Left kidney (tissue), 2 donors: Measurements from ENCODE around the gene RPSA. TPM values are rescaled to one million over a fixed set of nuclear protein-coding genes. Genes with fewer than 3 reads are reported as not detected.
"Not testable (repeated sequence)": the region's sequence is repeated elsewhere in the genome, so short reads cannot be mapped to it uniquely, and the experiment has no call there.

Experiments
- DNase-seq: peaks from one replicate; pipeline ENCODE4 v3.0.0-alpha.2; 2013
- polyA plus RNA-seq: library from polyadenylated mRNA; unstranded; fragments of 120-200 nt; gene quantifications from one replicate; pipeline ENCODE4 v1.2.1, GENCODE V29; 2013; ENCODE audit not compliant: insufficient read length

The RPSA gene
- polyA plus RNA-seq, 1 donor = 1,388 TPM

DNA sequence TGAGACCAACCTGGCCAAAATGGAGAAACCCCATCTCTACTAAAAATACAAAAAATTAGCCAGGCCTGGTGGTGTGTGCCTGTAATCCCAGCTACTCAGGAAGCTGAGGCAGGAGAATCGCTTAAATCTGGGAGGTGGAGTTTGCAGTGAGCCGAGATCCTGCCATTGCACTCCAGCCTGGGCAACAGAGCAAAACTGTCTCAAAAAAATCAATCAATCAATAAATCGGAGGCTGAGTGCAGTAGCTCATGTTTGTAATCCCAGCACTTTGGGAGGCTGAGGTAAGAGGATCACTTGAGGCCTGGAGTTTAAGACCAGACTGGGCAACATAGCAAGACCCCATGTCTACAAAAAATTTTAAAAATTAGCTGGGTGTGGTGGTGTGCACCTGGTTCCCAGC lies 8.8 kb downstream of the RPSA start:
- not testable (repeated sequence) for DNase-seq

DNA sequence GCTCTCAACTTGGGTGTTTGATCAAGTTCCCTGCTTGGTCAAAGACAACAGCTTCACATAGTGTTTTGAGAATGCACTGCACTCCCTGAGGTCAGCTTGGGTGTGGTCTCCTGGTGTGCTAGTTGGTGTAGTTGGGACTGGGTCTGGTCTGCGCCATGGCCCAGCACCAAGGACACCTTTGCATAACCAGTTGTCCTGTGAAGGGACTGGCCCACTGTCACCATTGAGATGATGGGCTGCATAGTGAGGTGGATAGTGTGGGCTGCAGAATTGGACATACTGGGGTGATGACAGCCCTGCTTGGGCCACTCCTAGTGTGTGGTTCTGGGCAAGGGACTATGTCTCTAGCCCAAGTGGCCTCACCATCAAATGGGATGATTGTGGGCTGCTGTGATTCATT lies 9.5 kb downstream of the RPSA start:
- no peak for DNase-seq

DNA sequence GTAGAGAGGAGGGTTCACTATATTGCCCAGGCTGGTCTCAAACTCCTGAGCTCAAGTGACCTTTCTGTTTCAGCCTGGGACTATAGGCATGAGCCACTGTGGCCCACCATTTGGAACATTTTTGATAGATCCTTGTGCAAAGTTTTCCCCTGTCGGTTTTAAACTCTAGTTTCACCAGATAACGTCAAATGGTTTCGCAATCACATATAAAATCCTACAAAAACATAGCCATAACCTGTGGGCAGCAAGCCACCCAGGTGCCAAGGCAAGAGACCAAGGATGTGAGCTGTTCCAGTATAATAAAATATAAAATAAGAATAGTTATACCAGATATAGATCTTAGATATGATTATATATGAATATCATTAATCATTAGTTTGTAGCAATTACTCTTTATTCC lies 10.5 kb downstream of the RPSA start:
- DNase-seq = not testable (repeated sequence)

GRCh38 chr3:39418556-39419225 lies 12.2 kb downstream of the RPSA start:
- DNase-seq = not testable (repeated sequence)

DNA sequence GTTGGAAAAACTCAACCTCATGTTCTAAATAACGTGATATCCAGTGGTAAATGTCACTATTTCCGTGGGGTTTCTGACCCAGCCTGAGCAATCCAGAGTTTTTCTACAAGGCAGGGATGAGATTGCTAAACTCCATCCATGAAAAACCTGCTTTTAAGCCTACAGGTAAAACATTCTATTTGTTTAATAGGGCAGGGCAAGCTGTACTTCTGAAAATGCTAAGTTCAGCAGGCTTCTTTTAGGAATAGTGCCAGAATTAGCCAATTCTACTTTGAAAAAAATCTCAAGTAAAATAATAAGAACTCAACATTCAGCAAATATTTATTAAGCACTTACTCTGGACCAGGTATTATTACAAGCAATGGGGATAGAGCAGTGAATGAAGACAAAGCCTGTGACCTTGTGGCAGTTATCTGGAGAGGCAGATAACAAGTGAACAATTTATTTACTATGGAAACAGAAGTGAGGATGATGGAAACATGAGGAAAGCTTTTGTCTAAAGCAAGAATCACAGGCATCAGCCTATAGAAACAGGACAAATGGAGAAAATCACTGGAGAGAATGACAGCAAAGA lies 13.3 kb downstream of the RPSA start:
- no peak for DNase-seq

- DNase-seq = no peak
These were observed 14.0 kb downstream of the RPSA start for GRCh38 chr3:39420543-39420942.

DNA sequence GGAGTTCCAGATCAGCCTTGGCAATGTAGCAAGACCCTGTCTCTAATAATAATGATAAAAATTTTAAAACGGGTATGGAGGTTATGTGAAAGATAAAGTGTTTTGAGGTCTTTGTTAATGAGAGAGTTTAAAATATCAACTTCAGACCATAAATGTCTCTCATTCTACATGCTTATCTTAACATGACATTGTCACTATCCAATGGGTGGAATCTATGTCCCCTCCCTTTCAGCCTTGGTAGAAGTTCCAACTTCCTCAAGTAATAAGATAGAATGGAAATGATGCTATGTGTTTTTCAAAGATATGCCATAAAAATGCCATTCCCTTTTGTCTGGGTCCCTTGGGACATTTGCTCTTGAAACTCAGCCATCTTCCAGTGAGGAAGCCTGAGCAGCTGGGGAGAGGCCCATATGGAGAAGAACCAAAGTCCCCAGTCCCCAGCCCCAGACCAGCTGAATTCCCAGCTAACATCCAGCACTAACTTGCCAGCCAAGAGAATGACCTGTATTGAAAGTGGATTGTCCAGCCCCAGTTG lies 17.0 kb downstream of the RPSA start:
- no peak for DNase-seq

DNA sequence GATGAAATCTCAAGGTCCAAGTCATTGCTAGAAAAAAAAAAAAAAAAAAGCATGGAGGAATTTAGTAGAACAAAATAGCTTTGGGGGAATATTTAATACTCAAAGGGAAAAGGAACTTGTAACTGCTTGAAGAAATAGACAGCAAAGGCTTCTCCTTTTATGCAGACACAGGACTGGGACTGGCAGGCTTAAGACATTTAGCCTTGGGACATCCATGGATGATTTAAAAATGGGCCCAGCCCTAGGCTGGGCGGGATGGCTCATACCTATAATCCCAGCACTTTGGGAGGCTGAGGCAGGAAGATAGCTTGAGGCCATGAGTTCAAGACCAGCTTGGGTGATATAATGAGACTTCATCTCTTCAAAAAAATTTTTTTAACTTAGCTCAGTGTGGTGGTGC lies 19.8 kb downstream of the RPSA start:
- DNase-seq = no peak

DNA sequence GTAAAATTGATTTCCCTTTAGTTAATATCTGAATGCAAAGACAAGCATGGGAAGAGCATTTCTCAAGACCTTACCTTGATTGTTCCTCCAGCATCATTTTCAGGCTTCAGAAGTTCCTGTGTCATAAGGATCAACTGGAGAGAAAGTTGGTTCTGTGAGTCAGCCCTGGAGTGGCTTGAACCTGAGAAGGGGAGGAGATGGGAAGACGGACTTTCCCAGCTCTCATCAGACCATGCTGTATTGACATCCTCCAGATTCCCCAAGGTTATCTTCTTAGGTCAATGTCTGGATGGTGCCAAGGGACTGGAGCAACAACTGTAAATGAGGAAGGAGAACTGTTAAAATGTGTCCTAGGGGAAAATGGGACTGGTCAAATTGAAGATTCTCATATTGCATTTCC lies 21.0 kb downstream of the RPSA start:
- DNase-seq = no peak

- no peak for DNase-seq
These were observed 22.3 kb downstream of the RPSA start for GRCh38 chr3:39428745-39429201.

- DNase-seq = no peak
These were observed 22.9 kb downstream of the RPSA start for GRCh38 chr3:39429466-39429865.

GRCh38 chr3:39432342-39432741 lies 25.8 kb downstream of the RPSA start:
- DNase-seq = no peak

GRCh38 chr3:39433642-39434041 lies 27.1 kb downstream of the RPSA start:
- no peak for DNase-seq

DNA sequence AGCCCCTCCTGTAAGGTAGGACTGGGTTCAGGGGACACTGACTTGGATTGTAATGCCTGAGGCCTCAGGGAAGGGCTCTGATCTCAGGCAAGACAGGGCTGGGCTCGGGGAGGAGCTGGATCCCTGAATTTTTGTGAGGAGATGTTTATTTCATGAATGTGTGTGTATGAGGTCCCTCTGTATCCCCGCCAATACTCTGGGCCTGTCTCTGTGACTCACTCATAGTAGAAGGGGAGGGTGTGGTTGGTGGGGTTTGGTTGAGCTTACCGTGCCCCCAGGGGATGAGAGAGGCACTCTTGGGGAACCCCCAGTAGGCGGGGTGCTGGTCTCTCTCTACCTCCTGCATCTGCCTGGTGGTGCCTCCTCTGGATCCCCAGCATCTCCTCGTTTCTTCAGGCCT lies 28.1 kb downstream of the RPSA start:
- DNase-seq = no peak

DNA sequence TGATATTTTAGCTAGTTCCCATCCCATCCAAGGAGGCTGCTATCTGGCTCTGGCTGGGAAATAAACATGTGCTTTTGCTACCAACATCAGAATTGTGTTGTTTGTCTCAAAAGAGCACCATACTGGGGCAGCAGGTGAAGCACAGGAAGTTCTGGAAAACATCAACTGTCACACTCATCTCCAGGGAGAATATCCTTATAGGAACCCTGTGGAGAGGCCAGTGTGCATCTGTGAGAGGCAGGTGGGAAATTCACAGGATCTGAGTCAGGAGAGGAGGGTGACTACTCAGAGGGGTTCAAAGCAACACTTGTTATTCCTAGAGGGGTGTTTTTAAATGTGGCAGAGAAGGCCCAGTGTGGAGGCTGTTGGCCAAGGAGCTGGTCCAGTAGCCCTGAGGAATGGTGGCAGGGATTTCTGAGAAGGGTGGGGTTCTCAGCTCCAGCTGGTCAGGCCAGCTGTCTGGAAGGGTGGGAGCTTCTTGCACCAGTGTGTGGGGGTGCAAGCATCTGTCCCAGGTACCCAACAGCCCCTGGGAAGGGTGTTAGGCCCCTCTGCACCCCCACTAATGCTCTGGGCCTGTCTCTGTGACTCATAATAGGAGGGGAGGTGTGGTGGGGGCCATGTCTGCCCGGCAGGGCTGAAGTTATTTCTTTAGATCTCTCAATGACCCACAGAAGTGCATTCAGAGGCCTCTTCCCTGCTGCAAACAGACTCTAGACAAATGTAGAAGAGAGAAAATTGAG lies 28.7 kb downstream of the RPSA start:
- no peak for DNase-seq

GRCh38 chr3:39438880-39439279 lies 32.4 kb downstream of the RPSA start:
- no peak for DNase-seq

- DNase-seq = no peak
These were observed 33.8 kb downstream of the RPSA start for GRCh38 chr3:39440316-39440715.

GRCh38 chr3:39443530-39443929 lies 37.0 kb downstream of the RPSA start:
- no peak for DNase-seq

- no peak for DNase-seq
These were observed 39.4 kb downstream of the RPSA start for GRCh38 chr3:39445927-39446326.

DNA sequence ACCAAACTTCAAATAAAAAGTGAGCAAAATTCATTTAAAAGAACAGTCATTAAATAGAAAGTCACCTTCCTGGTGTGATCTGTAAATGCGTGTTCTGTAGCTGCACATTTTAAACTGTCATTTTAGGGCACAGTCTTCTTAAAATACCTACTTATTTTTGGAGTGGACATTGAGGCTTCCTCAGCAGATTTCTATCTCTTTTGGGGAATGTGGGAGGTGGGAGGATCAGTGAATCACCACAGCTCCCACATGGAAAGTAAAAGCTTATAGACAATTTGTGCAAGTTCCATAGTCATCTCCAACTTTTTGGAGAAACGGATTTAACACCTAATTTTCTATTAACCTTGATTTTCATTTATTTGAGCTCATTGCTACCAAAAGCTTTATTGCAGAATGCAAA lies 39.9 kb downstream of the RPSA start:
- DNase-seq = no peak

DNA sequence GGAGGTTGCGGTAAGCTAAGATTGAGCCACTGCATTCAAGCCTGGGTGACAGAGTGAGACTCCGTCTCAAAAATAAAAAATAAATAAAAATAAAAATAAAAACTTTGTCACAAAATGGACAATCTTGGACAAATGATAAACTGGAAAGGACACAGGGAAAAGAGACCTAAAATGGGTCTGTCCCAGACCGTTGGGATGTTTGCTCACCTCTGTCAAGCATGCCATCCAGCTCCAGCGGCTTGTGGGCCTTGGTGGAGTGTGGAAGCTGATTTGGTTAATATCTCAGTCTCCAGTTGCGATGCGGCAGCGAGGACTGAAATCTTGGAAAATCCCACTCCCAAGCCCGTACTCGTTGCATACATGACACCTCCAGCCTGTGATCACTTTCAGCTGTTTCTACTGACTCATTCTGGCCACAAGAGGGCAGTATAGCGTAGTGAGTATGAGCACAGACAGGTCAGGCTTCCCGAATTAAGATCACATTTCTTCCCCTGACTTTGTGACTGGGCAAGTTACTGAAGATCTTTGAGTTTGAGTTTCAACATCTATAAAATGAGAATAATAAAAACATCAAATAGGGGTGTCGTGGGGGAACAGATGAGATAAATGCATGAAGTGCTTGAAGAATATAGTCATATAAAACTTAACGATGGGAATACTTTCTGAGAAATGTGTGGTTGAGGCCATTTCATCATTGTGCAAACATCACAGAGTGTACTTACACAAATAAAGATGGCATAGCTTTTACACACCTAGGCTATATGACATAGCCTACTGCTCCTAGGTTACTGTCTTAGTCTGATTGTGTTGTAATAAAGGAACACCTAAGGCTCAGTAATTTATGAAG lies 41.3 kb downstream of the RPSA start:
- peak; percentile 92 for DNase-seq

DNA sequence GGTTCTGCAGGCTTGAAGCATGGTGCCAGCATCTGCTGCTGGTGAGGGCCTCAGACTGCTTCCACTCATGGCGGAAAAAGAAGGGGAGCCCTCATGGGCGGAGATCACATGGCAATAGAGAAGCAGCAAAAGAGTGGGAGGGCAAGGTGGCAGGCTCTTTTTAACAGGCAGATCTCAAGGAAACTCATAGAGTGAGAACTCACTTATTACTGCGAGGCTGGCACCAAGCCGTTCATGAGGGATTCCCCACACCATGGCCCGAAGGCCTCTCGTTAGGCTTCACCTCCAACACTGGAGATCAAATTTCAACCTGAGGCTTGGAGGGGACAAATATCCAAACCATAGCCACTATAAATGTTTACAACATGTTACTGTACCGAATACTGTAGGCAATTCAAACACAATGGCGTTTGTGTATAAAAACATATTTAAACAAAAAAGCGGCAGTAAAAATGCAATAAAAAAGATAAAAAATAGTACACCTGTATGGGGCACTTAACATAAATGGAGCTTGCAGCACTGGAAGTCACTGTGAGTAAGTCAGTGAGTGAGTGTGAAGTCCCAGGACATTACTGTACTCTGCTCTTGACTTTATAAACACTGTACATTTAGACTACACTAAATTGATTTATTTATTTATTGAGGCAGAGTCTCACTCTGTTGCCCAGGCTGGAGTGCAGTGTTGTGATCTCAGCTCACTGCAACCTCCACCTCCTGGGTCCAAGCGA lies 42.1 kb downstream of the RPSA start:
- DNase-seq = no peak
